AG10803 (cell line): Measurements from ENCODE around the gene ALLC.
"Not testable (repeated sequence)": the region's sequence is repeated elsewhere in the genome, so short reads cannot be mapped to it uniquely, and the experiment has no call there.

ENCODE experiments used
- DNase-seq: peaks from one replicate; pipeline ENCODE4 v3.0.0; 2010; ENCODE audit warnings: low read depth
- H3K4me3 ChIP-seq: 2 replicates; pipeline ENCODE4 v1.5.1; 2011; ENCODE audit warnings: mild to moderate bottlenecking, low read length, control low read depth
- TF ChIP-seq, protein P1 (sequence below): conservative IDR thresholded peaks from 2 replicates; pipeline ENCODE4 v1.5.1; 2011; ENCODE audit warnings: mild to moderate bottlenecking, low read length, control low read depth, inconsistent platforms

ALLC gene

DNA sequence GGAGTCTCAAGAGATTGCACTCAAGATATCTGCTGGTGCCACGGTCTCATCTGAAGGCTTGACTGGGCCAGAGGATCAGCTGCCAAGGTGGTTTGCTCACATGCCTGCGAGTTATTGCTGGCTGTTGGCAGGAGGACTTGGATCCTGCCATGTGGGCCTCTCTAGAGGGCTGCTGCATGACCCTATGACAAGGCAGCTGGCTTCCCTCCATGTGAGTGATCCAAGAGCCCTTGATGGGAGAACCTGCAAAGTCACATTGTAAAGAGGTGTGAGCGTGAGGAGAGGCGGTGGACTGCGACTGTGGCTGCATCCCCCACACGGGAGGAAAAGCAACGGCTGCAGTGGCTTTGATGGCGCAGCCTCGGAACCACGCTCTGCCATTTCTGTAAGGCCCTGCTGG lies 4.0 kb upstream of the ALLC start:
- no peak overlapping the region for H3K4me3 ChIP-seq
- TF ChIP-seq, protein P1, sequence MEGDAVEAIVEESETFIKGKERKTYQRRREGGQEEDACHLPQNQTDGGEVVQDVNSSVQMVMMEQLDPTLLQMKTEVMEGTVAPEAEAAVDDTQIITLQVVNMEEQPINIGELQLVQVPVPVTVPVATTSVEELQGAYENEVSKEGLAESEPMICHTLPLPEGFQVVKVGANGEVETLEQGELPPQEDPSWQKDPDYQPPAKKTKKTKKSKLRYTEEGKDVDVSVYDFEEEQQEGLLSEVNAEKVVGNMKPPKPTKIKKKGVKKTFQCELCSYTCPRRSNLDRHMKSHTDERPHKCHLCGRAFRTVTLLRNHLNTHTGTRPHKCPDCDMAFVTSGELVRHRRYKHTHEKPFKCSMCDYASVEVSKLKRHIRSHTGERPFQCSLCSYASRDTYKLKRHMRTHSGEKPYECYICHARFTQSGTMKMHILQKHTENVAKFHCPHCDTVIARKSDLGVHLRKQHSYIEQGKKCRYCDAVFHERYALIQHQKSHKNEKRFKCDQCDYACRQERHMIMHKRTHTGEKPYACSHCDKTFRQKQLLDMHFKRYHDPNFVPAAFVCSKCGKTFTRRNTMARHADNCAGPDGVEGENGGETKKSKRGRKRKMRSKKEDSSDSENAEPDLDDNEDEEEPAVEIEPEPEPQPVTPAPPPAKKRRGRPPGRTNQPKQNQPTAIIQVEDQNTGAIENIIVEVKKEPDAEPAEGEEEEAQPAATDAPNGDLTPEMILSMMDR: no peak
- DNase-seq: no peak

DNA sequence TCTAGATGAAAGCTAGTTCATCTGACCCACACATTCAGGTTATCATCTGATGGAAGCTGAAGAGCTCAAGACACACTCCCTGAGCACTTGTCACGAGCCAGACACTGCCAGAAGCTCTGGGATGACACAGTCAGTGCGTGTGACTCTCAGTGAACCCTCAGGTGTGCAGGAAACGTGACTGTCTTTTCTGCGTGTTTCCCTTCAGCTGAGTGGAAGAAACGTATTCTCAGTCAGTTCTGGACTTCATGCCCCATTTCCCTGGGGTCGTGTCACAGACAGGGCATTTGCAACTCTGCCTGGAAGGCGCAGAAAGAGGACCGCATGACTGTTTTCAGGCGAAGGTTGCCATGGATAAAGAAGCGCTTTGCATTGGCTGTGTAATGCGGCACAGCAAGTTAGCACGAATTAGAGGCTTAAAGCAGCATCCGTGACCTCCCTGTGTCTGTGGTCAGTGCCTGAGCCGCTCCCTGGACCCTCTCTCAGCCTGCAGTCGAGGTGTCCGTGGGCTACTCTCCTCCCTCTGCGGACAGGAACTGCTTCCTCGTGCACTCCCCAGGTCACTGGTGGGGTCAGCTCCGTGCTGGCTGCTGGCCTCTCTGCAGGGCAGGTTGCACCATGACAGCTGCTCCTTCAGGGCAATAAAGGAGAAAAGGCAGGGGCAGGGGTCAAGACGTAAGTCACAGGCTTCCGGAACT lies 3.3 kb upstream of the ALLC start:
- no peak for DNase-seq
- H3K4me3 ChIP-seq: no peak overlapping the region
- TF ChIP-seq, protein P1: no peak

DNA sequence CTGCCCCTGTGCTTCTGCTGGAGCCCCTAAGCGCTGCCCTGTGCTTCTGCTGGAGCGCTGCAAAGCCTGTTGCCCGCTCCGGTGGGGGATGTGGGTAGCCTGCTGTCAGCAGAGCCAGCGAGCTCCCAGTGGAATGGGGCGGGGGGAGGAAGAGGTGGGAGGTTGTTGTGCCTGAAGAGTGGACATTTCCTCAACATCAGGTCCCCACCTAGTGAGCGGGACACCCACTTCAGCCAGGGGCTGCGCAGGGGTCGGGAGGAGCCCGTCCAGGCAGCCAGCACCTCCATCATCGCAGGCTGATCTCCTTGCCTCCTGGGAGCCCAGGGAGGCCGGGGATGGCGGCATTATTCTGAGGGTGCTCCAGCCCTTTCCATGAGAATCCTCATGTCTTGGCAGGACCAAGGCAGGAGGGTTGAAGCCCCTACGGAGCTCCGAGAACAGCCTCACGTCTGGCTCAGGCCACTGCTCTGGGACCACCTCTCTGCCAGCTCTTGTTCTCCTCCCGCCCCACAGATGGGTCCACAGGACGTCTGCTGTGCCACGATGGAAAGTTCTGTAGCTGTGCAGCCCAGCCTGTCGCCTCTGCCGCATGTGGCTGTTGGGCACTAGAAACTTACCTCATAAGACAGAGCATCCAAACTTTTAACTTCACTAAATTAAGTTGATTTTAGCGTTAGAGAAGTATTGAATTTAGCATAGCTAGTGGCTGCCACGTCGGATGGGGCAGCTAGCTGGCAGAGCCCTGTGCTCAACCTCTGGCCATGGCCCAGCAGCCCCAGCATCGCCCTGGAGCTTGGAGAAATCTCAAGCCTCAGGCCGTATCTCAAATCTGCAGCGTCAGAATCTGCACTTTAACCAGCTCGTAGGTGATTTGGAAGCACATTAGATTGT lies 1.9 kb upstream of the ALLC start:
- no peak overlapping the region for H3K4me3 ChIP-seq
- DNase-seq: no peak
- TF ChIP-seq, protein P1: no peak

DNA sequence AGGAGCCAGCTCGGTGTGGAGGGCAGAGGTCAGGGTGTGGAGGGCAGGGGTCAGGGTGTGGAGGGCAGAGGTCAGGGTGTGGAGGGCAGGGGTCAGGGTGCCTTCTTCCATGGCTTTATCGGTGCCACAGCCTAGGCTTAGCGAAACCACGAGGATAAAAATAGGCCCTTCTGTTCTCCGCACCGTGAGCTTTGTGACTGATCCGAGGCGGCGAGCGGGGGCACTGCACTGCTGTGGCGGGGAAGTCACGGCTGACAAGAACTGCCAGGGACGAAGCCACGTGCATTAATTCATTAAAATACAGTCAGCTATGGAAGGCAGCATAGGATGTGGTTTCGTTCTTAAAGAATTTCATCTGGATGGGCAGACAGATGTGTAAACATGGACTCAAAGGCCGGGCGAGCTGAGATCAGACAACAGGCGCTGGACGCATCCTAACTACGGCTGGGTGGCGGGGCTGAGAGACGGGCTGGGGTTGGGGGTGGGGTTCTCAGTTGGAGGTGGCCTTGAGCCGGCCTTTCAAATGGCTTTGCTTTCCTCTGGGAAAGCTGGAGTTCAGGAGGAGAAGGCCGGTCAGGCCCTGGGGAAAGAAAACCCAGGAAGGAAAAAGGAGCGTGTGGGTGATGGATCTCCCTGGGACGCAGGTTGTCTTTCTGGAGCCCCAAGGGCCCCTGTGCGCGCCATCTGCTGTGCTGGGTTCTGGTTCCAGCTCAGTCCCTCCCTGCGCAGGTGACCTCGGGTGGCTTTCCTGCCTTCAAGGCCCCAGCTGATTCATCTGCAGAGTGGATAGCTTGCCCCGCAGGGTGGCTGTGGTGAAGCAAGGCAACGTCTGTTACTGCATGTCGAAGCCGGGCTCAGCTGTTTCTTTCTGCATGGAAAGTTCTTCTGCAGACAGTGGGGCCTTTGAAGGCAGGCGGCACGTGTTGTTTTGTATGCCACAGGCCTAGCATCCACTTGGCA lies 958 bp upstream of the ALLC start:
- DNase-seq: no peak
- TF ChIP-seq, protein P1: no peak
- H3K4me3 ChIP-seq: no peak overlapping the region

DNA sequence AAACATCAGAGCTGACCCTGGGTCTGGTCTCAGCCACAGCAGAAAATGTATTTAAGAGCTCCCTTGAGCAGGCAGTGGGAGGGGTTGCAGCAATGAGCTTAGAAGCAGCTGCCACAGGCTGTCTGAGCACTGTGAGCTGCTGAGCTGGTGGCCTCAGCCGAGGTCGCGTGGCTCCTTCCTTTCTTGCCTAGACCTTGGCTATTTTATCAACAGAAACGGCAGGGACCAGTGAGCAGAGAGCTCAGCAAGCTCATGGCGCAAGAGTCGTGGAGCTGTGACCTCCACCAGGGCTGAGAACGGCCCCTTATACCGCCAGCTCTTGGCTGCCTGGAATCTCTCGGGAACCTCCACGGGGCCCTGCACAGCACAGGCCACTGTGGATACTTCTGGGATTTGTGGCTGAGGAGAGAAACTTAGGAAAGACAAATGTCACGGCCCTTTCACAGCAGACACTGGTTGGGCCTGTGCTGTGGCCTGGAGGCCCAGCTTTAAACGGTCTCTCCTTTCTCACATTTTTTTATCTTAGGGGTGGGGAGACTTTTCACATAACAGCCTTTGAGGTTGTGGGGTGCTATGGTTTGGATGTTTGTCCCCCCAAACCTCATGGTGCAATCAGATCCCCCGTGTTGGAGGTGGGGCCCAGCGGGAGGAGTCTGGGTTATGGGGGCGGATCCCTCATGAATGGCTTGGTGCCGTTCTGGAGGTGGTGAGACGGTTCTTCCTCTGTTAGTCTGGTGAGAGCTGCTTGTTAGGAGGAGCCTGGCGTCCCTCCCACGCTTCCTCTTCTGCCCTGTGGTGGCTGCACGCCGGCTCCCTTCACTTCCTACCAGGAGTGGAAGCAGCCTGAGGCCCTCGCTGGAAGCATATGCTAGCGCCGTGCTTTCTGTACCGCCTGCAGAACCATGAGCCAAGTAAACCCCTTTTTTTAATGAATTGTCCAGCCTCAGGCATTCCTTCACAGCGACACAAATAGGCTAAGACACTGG lies 1.7 kb downstream of the ALLC start:
- TF ChIP-seq, protein P1: no peak
- H3K4me3 ChIP-seq: no peak overlapping the region
- DNase-seq: no peak

DNA sequence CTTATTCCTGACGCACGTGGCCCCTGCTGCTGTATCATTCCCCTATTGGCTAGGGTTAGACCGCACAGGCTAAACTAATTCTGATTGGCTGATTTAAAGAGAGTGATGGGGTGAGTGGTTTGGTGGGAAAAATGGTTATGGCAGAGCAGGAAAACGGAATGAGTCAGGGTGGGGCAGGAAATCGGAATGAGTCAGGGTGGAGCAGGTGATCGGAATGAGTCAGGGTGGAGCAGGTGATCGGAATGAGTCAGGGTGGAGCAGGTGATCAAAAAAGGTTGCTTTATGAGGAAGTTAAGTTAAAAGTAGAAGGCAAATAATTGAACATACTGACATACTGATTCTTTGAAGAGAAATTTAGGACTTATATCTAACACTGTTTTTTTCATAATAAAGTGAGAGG lies 2.6 kb downstream of the ALLC start:
- not testable (repeated sequence) for H3K4me3 ChIP-seq, DNase-seq
